ENCODE measurements around the gene EHMT1.
"Not testable (repeated sequence)": the region's sequence is repeated elsewhere in the genome, so short reads cannot be mapped to it uniquely, and the experiment has no call there.

The EHMT1 gene

DNA sequence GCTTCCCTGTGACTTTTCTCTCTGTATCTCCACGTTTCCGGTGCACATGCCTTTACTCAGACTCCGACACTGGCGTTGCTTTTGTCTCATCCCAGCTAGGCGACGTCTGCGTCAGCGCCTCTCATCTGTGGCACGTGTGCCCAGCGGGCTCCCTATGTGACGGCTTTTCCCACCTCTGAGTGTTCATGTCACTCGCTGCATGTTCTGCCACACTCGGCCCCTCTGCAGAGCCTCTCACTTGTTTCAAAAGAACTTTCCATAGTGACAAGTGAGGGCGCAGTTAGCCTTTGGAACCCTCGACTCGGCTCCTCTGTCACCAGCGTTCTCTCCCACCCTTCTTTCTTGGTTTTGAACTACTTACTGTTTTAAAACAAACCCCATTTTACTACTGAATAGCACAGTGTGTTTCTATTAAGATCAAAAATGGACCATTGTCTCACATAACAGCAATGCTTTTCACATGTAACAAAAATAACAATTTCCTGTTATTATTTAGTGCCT is 145.4 kb downstream of the EHMT1 start:
- DNase-seq, result no peak

DNA sequence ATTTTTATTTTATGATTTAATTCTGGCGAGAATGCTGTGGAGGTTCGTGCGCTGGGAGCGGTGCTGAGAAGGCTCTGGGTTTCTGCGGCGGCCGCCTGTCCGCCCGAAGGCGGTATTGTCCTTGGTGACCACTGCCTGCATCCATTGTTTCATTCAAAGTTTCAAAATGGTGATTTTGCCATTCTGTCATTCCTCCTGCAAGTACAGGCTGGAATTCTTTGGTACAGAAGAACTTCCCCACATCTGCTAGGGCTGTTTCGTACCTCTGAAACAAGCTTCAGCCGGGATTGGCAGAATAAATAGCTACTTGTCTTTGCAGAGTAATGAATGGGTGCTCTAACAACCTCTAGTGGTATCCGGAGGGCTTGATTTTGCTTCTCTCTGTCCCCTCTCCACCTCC is 146.2 kb downstream of the EHMT1 start:
- DNase-seq, result no peak

DNA sequence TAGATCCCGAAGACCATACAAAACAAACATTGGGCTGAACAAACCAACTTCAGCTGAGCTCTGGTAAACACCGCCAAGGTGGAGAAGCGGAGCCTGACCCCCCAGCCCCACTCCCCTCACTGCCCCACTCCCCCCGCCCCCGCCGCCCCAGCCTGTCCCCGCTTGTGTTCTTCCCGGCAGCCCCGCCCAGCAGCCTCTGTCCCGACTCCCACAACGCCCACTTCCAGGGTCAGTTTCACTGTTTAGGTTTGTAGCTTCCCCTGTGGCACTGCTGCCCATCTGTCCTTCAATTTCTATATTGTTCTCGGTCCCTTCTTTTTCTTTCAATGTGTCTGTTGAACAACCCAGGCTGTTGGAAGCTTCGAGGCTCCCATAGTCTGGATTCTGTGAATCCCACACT is 146.7 kb downstream of the EHMT1 start:
- no peak for DNase-seq

- DNase-seq, result no peak
Measured at GRCh38 chr9:137771580-137771979, 152.8 kb downstream of the EHMT1 start.

GRCh38 chr9:137772281-137772873 is 153.6 kb downstream of the EHMT1 start:
- DNase-seq, result no peak

DNA sequence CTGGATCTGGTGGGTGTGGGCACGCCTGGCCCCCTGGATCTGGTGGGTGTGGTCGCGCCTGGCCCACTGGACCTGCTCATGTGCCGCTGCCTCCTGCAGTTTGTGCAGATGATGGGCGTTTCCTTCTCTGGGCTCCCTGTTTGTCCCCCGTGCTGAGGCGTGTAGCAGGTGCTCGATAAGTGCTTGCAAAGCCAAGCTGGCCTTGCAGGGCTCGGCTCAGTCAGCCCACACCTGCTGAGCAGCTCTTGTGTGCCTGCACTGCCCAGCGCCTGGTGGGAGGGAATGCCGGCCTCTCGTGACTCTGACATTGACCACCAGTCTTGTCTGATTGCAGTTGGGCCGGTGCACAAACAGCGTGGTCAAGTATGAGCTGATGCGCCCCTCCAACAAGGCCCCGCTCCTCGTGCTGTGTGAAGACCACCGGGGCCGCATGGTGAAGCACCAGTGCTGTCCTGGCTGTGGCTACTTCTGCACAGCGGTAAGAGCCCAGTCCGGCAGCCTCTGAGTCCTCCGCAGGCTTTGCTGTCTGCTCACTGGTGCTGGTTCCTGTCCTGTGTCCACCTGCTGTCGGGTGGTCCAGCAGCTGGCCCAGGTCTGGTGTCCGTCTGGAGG is 156.1 kb downstream of the EHMT1 start:
- no peak for DNase-seq

- DNase-seq, result no peak
Measured at GRCh38 chr9:137776306-137776995, 157.6 kb downstream of the EHMT1 start.

DNA sequence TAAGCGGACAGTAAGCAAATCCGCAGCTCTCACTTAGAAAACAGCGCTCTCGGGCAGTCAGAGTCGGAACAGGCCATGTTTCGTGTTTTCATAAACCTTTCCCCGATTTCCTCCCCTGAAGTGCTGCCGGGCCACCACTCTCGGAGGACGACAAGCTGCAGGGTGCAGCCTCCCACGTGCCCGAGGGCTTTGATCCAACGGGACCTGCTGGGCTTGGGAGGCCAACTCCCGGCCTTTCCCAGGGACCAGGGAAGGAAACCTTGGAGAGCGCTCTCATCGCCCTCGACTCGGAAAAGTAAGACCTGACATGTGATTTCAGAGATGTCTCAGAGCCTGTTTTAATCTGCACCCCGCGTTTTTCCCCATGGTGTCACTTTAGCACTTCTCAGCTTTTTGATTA is 159.0 kb downstream of the EHMT1 start:
- DNase-seq, result no peak

GRCh38 chr9:137778336-137778735 is 159.5 kb downstream of the EHMT1 start:
- no peak for DNase-seq

GRCh38 chr9:137778914-137779313 is 160.1 kb downstream of the EHMT1 start:
- DNase-seq, result no peak

DNA sequence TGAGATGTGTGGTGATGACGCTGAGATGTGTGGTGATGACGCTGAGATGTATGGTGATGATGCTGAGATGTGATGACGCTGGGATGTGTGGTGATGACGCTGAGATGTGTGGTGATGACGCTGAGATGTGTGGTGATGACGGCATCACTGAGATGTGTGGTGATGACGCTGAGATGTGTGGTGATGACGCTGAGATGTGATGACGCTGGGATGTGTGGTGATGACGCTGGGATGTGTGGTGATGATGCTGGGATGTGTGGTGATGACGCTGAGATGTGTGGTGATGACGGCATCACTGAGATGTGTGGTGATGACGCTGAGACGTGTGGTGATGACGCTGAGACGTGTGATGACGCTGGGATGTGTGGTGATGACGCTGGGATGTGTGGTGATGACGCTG is 161.2 kb downstream of the EHMT1 start:
- not testable (repeated sequence) for DNase-seq

- DNase-seq, result no peak
Measured at GRCh38 chr9:137781906-137782585, 163.2 kb downstream of the EHMT1 start.

DNA sequence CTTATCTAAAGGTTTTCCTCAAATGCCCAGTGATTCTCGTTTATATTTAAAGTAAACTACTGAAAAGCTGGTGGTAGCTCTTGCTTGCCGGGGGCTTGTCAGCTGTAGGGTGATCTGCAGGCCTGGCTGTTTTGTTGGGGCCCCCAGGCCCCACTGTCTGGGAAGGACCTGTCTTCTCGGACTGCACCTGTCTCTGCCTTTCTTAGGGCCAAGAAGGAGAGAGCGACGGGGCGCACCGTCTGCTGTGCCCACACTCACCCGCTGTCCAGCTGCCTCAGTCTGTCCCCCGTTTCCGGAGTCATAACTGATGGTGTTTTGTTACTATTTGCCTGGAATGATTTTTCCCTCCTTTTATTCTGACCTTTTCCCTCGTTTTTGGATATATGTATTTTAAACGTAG is 164.7 kb downstream of the EHMT1 start:
- DNase-seq, result no peak

DNA sequence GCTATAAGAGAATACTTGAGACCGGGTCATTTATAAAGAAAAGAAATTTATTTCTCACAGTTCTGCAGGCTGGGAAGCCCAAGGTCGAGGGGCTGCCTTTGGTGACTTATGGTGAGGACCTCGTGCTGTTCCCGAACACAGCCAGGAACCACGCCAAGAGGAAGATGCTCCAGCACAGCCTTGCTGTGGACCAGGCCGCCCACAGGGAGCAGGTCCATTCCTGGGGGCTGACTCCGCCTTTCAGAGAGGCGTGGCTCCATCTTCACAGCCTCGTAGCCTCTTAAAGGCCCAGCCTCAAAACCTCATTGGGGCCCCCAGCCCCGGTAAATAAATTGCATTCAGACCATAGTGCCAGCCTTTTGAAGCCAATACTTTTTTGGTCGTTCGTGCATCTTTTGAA is 165.2 kb downstream of the EHMT1 start:
- no peak for DNase-seq

DNA sequence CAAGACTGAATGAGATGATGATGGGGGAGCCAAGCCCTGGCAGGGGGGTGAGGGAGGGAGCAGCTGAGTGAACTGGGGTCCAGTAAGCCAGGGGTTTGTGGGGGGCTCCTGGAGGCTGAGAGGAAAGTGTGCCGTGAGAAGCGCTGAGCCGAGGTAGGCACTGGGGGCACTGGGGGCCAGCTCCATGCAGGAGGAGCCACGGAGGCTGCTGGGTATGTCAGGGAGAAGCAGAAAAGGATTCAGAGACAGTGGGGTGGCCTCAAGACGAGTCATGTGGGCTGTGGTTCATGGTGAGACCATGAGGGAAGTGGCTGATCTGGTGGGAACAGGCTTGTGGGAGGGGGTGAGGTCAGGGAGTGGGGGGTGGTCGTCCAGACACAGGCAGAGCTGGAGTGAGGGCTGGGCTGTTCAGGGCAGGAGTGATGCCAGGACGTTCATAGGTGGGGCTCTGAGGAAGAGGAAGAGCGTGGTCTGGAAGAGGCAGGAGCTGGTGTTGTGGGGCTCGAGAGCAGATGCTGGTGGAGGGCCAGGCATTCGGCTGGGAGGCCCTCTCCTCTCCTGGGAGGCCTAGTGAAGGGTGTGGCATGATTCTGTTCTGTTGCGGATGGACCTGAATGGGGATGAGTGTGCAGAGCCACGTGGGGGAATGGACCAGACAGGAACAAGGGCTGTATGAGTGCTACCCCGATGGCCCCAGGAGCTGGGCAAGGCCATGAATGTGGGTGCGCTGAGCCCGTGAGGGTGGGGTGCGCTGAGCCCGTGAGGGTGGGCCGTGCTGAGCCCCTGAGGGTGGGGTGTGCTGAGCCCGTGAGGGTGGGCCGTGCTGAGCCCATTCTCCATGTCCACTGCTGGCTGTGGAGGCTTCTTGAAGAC is 166.1 kb downstream of the EHMT1 start:
- DNase-seq, result no peak

DNA sequence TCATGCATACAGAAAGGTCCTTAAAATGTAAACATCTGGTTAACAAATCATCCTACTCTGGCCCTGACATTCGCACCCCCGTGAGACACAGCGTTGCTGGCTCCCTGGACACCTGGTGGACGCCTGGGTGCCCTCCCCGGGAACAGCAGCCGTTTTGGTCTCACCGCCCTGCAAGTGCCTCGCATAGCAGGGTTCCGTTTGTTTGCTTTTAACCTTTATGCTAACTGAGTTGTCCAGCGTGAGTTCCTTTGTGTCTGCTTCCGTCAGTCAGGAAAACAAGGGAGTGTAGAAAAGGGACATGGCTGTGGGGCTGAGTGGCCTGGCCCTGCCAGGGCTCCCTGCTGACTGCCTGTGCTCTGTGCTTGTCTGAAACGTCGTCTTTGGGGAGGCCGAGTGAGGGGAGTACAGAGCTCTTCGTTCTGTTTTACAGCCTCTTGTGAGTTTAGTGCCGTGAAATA is 166.9 kb downstream of the EHMT1 start:
- DNase-seq, result no peak

DNA sequence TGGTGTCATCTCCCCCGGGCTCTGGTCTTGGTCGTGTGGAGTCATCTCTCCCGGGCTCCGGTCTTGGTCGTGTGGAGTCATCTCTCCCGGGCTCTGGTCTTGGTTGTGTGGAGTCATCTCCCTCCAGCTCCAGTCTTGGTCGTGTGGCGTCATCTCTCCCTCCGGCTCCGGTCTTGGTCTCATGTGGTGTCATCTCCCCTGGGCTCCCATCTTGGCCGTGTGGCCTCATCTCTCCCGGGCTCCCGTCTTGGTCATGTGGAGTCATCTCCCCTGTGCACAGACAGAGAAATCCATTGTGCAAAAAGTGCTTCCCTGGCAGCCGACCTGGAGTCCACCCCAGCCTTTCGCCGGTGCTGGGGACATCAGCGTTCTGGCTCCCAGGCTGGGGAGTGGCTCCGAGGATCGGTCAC is 167.7 kb downstream of the EHMT1 start:
- no peak for DNase-seq

DNA sequence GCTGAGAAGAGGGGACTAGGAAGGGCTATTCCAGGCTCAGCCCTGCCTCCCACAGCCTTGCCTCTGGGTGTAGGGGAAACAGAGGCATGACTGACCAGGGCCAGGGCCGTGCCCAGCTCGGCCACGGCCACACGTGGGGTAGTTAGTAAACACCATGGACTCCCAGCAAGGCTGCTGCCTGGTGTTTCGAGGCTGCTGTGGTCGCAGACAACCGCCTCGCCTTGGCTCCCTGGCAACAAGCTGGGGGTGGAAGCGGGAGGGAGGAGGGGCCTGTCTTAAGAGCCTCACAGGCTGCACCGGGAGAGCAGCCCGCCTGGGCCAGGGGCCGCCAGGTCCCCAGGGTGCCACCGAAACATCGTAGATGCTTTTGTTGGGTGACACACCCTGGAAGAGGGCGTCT is 168.6 kb downstream of the EHMT1 start:
- DNase-seq, result no peak

DNA sequence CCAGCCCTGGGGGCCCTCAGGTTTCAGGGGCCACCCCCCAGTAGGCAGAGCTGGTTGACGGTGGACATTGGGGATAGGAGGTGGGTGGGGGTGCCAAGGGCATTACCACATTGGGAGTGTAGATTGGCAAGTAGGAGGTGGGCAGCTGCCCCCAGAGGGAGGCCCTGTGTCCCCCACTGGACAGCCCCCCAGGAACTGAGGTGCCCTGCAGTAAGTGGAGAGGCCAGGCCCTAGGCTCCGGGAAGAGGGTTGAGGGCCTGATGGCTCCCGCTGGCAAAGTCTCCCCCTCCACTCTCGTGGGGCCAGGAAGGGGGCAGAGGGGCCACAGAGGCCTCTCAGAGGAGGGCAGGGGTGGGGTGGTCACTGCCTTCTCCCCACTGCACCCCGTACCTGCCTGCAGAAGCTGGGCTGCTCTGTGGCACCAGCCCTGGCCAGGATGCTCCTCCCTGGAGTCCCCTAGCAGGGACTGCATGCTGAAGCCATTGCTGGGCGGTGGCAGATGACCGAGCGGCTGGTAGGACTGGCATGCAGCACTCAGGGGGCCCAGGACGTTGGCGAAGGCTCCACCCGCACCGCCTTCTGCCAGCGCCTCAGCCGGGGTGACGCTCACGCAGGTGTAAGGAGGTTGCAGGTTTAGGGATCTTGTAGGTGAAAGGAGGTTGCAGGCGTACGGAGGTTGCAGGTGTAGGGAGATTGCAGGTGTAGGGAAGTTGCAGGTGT is 169.1 kb downstream of the EHMT1 start:
- no peak for DNase-seq

DNA sequence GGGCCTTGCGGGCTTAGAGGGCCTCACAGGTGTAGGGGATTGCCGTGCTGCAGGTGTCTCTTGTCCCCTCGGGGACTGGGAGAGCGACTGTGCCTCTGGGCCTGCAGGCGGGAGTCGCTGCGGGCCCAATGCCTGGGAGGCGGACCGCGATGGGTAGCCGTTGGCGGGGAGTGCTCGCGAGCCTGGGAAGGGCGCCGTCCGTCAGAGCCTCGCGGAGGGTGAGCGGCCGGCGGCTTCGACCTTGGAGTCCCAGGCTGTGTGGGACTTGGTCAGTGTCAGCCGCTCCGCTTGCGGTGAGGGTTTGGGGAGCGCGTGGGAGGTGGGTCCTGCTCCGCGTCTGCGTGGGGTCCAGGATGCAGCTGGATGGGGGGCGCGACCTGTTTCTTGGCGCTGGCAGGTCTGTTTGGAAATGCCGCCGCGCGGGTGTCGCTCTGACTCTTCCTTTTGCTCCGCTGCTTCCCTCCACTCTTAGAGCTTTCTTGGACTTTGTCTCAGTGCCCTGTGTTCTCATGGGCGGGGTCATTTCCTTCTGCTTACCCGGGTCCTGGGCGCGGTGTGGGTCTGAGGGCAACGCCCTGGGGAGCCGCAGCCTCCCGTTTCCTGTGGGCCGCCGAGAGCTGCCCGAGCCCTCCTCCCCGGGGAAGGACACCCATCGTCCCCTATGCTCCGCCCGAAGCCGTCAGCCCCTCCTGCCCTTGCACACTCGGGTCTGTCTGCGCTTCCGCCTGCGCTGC is 169.9 kb downstream of the EHMT1 start:
- no peak for DNase-seq

DNA sequence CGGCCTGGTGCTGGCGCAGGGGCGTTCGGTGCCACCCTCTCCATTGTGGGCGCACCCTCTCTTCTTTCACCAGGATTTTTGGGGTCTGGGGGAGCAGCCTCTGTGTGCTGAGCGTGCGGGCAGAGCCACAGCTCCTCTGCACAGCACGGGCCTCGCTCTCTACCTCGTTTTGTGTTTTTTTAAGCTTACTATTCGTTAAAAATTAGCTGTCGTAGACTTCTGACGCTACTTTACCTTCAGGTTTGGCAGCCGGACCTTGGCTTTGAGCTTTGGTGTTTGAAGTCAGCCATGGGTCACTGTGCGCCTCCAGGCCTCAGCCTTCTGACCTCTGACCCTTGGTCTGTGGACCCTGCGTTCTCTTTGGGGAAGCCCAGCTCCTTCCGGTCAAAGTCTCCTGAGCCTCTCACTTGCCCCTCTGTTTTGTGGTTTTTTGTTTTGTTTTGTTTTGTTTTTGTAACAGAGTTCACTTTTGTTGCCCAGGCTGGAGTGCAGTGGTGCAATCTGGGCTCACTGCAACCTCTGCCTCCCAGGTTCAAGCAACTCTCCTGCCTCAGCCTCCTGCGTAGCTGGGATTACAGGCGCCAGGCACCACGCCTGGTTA is 170.6 kb downstream of the EHMT1 start:
- no peak for DNase-seq
